GM23338 (cell line): Measurements from ENCODE around the gene DNAJC6. TPM values are rescaled to one million over a fixed set of nuclear protein-coding genes. Genes with fewer than 3 reads are reported as not detected.
"Not testable (repeated sequence)": the region's sequence is repeated elsewhere in the genome, so short reads cannot be mapped to it uniquely, and the experiment has no call there.

Experiments used
- ATAC-seq: fragments of 200-7000 bp; cut with Tn5 transposase; 3 replicates; pipeline ENCODE4 v1.9.1; 2020
- DNase-seq: peaks from one replicate; pipeline ENCODE4 v3.0.0-alpha.2; 2015; ENCODE audit warnings: low spot score
- H2AFZ ChIP-seq: fragments of 200-600 bp; sonication (generic); 2 replicates; pipeline ENCODE4 v1.8.0; 2016; ENCODE audit warnings: antibody characterized with exemption, mild to moderate bottlenecking, moderate library complexity
- H3F3A ChIP-seq: fragments of 200-600 bp; sonication (generic); replicated peaks from 2 replicates; pipeline ENCODE4 v1.8.0; 2017; ENCODE audit warnings: antibody characterized with exemption, mixed run types, low read depth
- H3K27ac ChIP-seq: fragments of 200-600 bp; sonication (generic); 2 replicates; pipeline ENCODE4 v1.6.1; 2016; ENCODE audit warnings: low read depth
- H3K27me3 ChIP-seq: fragments of 200-600 bp; sonication (generic); 2 replicates; pipeline ENCODE4 v1.8.0; 2016; ENCODE audit warnings: mild to moderate bottlenecking, mixed run types, moderate library complexity; ENCODE audit not compliant: insufficient read depth
- H3K36me3 ChIP-seq: fragments of 200-600 bp; sonication (generic); 2 replicates; pipeline ENCODE4 v1.8.0; 2016; ENCODE audit warnings: mild to moderate bottlenecking; ENCODE audit not compliant: insufficient read depth
- H3K4me1 ChIP-seq: fragments of 200-600 bp; sonication (generic); 2 replicates; pipeline ENCODE4 v1.8.0; 2016; ENCODE audit warnings: mild to moderate bottlenecking, moderate library complexity; ENCODE audit not compliant: insufficient read depth
- H3K4me2 ChIP-seq: fragments of 200-600 bp; sonication (generic); 2 replicates; pipeline ENCODE4 v1.7.1; 2017; ENCODE audit warnings: mixed run types
- H3K4me3 ChIP-seq: fragments of 200-600 bp; sonication (generic); 2 replicates; pipeline ENCODE4 v1.6.1; 2016; ENCODE audit warnings: mixed run types
- H3K79me2 ChIP-seq: fragments of 200-600 bp; sonication (generic); replicated peaks from 2 replicates; pipeline ENCODE4 v1.8.0; 2017; ENCODE audit warnings: mild to moderate bottlenecking; ENCODE audit not compliant: insufficient read depth
- H3K9me2 ChIP-seq: fragments of 200-600 bp; sonication (generic); 2 replicates; pipeline ENCODE4 v1.8.0; 2017; ENCODE audit not compliant: insufficient read depth
- H4K20me1 ChIP-seq: fragments of 200-600 bp; sonication (generic); replicated peaks from 2 replicates; pipeline ENCODE4 v1.8.0; 2017; ENCODE audit warnings: mild to moderate bottlenecking; ENCODE audit not compliant: insufficient read depth
- H3K27ac Mint-ChIP-seq: 2 replicates; pipeline ENCODE4 v1.8.0; 2020; ENCODE audit warnings: inconsistent platforms, mild to moderate bottlenecking, moderate library complexity, mixed read lengths
- H3K27me3 Mint-ChIP-seq: 3 replicates; pipeline ENCODE4 v1.8.0; 2022; ENCODE audit warnings: low read depth, mild to moderate bottlenecking, moderate library complexity, mixed read lengths, inconsistent platforms; ENCODE audit not compliant: insufficient read depth, poor library complexity
- H3K36me3 Mint-ChIP-seq: 3 replicates; pipeline ENCODE4 v1.8.0; 2021; ENCODE audit warnings: low read depth, mild to moderate bottlenecking, inconsistent platforms, moderate library complexity, mixed read lengths
- H3K4me1 Mint-ChIP-seq: 3 replicates; pipeline ENCODE4 v1.8.0; 2020; ENCODE audit warnings: mild to moderate bottlenecking, inconsistent platforms, mixed read lengths
- H3K4me3 Mint-ChIP-seq: 3 replicates; pipeline ENCODE4 v1.8.0; 2021; ENCODE audit warnings: moderate library complexity, mild to moderate bottlenecking, inconsistent platforms, mixed read lengths
- H3K9me3 Mint-ChIP-seq: 3 replicates; pipeline ENCODE4 v1.8.0; 2020; ENCODE audit warnings: moderate library complexity, mild to moderate bottlenecking, inconsistent platforms, mixed read lengths
- CREB1 ChIP-seq: fragments of 250-450 bp; sonication (Bioruptor Pico); IDR thresholded peaks from 2 replicates; pipeline ENCODE4 v1.5.0; 2020; ENCODE audit warnings: low read depth, mild to moderate bottlenecking, moderate library complexity
- CTCF ChIP-seq, 2 experiments: fragments of 200-600 bp in 1 of 2; sonication (generic) in 1 of 2; conservative IDR thresholded peaks; 2 replicates each; pipeline versions ENCODE4 v1.5.1 to v1.6.1; 2016 to 2017; ENCODE audit warnings: antibody characterized with exemption in 2 of 2, low read depth in 2 of 2, mild to moderate bottlenecking in 2 of 2, moderate library complexity in 1 of 2
- ETS1 ChIP-seq: IDR thresholded peaks from 2 replicates; pipeline ENCODE4 v1.6.1; 2016; ENCODE audit warnings: antibody characterized with exemption
- EZH2 ChIP-seq: fragments of 200-600 bp; sonication (generic); IDR thresholded peaks from one replicate; pipeline ENCODE4 v1.8.0; 2017; ENCODE audit warnings: antibody characterized with exemption, mild to moderate bottlenecking, low read depth; ENCODE audit not compliant: unreplicated experiment
- NANOG ChIP-seq: IDR thresholded peaks from 2 replicates; pipeline ENCODE4 v1.6.1; 2016; ENCODE audit warnings: antibody characterized with exemption, borderline replicate concordance
- REST ChIP-seq: IDR thresholded peaks from one replicate; pipeline ENCODE4 v1.6.1; 2018; ENCODE audit warnings: antibody characterized with exemption; ENCODE audit not compliant: unreplicated experiment
- STAT1 ChIP-seq: IDR thresholded peaks from one replicate; pipeline ENCODE4 v1.6.1; 2016; ENCODE audit warnings: antibody characterized with exemption; ENCODE audit not compliant: unreplicated experiment
- ZNF114 ChIP-seq: fragments of 250-450 bp; sonication (Bioruptor Pico); IDR thresholded peaks from 2 replicates; pipeline ENCODE4 v1.5.0; 2020; ENCODE audit warnings: mild to moderate bottlenecking, moderate library complexity
- ZNF331 ChIP-seq: fragments of 250-450 bp; sonication (Bioruptor Pico); IDR thresholded peaks from 2 replicates; pipeline ENCODE4 v1.5.0; 2020; ENCODE audit warnings: low read depth, mild to moderate bottlenecking, moderate library complexity
- ZNF462 ChIP-seq: fragments of 250-450 bp; sonication (Bioruptor Pico); IDR thresholded peaks from 2 replicates; pipeline ENCODE4 v1.5.0; 2020; ENCODE audit warnings: mild to moderate bottlenecking, moderate library complexity
- polyA plus RNA-seq: library from polyadenylated mRNA; unstranded; fragments of >200 nt; fragmentation: Nextera tagmentation; extraction: Ambion mirVana; gene quantifications from 2 replicates; pipeline ENCODE4 v1.2.1, GENCODE V29; 2016
- total RNA-seq: library from RNA; depleted of rRNA; stranded (reverse); fragments of >200 nt; shearing (Covaris generic); gene quantifications from 2 replicates; pipeline ENCODE4 v1.2.3, GENCODE V29; 2014

Gene DNAJC6
- total and polyA plus RNA-seq, 2 experiments from 2014 or later, result 2.4 to 7.4 TPM

- not testable (repeated sequence) for H3K4me1 Mint-ChIP-seq, H3K27ac Mint-ChIP-seq, H3K27me3 Mint-ChIP-seq
Observed at GRCh38 chr1:65384426-65384825, 75.1 kb downstream of the DNAJC6 start.

GRCh38 chr1:65386439-65386838, 77.1 kb downstream of the DNAJC6 start:
- no peaks in the 10 kb centered on the region for H3K4me1 ChIP-seq
- H3K27ac Mint-ChIP-seq, result no peak overlapping the region
- H3K4me3 Mint-ChIP-seq, result no peak overlapping the region
- H3K36me3 Mint-ChIP-seq, result peaks cover 6% of the 10 kb centered on the region; the same call in 2 of the 3 replicates
- ATAC-seq (no peak), DNase-seq (no peak)
- H4K20me1 ChIP-seq, result no peaks in the 10 kb centered on the region
- no peaks in the 10 kb centered on the region for H3K27me3 ChIP-seq
- H3K27me3 Mint-ChIP-seq, result no peaks in the 10 kb centered on the region
- H3K27ac ChIP-seq, result no peak overlapping the region
- no peaks in the 10 kb centered on the region for H3F3A ChIP-seq
- no peaks in the 10 kb centered on the region for H3K79me2 ChIP-seq
- H3K9me3 Mint-ChIP-seq, result peaks cover 3% of the 10 kb centered on the region; the same call in 1 of the 3 replicates
- no peak overlapping the region for H3K4me2 ChIP-seq
- H2AFZ ChIP-seq, result no peak overlapping the region
- peaks cover 4% of the 10 kb centered on the region; the same call in 1 of the 2 replicates for H3K36me3 ChIP-seq
- no peaks in the 10 kb centered on the region for H3K9me2 ChIP-seq
- peaks cover 4% of the 10 kb centered on the region for H3K4me1 Mint-ChIP-seq
- H3K4me3 ChIP-seq, result no peak overlapping the region
- no peak for TF ChIP-seq EZH2
- TF ChIP-seq CTCF (conservative IDR thresholded peaks at IDR 0.05; ENCODE audit: low read depth in 2 of 2), result no peak
- TF ChIP-seq ZNF114 (CRISPR knock-in tag), result no peak
- TF ChIP-seq NANOG, result no peak
- no peak for TF ChIP-seq REST
- TF ChIP-seq STAT1, result no peak
- no peak for TF ChIP-seq ETS1
- no peak for TF ChIP-seq CREB1 (CRISPR knock-in tag)
- no peak for TF ChIP-seq ZNF331 (CRISPR knock-in tag)
- TF ChIP-seq ZNF462, result no peak

More at GRCh38 chr1:65384426-65384825, 75.1 kb downstream of the DNAJC6 start:
- not testable (repeated sequence) for H4K20me1 ChIP-seq, H3K9me2 ChIP-seq, H3K9me3 Mint-ChIP-seq, H3K27me3 ChIP-seq, H3K36me3 Mint-ChIP-seq, H3K4me3 ChIP-seq, H3K4me2 ChIP-seq, H2AFZ ChIP-seq, ATAC-seq, H3K79me2 ChIP-seq, DNase-seq, H3K4me1 ChIP-seq, H3K27ac ChIP-seq, H3F3A ChIP-seq, H3K4me3 Mint-ChIP-seq, H3K36me3 ChIP-seq
